Tibial artery (tissue), 4 donors: ENCODE results near the gene CALML3.
"Not testable (repeated sequence)": the region's sequence is repeated elsewhere in the genome, so short reads cannot be mapped to it uniquely, and the experiment has no call there.

ENCODE experiments used
- DNase-seq, 2 donors: peaks; one replicate each; pipeline ENCODE4 v3.0.0-alpha.2; 2019
- H3K27ac ChIP-seq, 2 donors: fragments of 200-600 bp; sonication (generic) in 1 of 2; 1 replicate in 1 of 2; 2 replicates in 1 of 2; pipeline ENCODE4 v1.5.1; 2018 to 2019; ENCODE audit warnings: mild to moderate bottlenecking in 1 of 2
- H3K27me3 ChIP-seq, 2 donors: fragments of 200-600 bp; sonication (generic) in 1 of 2; one replicate each; pipeline versions ENCODE4 v1.5.1 to v1.6.0; 2016 to 2019
- H3K36me3 ChIP-seq, 3 donors: fragments of 200-600 bp; sonication (generic) in 2 of 3; one replicate each; pipeline ENCODE4 v1.5.1; 2016 to 2019; ENCODE audit warnings: mild to moderate bottlenecking in 2 of 3
- H3K4me1 ChIP-seq, 4 donors: fragments of 200-600 bp; sonication (generic) in 2 of 4; 1 replicate in 3 of 4; 2 replicates in 1 of 4; pipeline ENCODE4 v1.5.1; 2016 to 2019
- H3K4me3 ChIP-seq, 2 donors: fragments of 200-600 bp; sonication (generic) in 1 of 2; 1 replicate in 1 of 2; 2 replicates in 1 of 2; pipeline ENCODE4 v1.5.1; 2018 to 2019; ENCODE audit warnings: mild to moderate bottlenecking in 2 of 2
- H3K9me3 ChIP-seq, 3 donors: fragments of 200-600 bp; sonication (generic) in 1 of 3; one replicate each; pipeline ENCODE4 v1.5.1; 2016 to 2019
- intact Hi-C: fragments of 100-400 bp; cut with DNase I; formaldehyde crosslinking; loops from one replicate; pipeline ENCODE4 v1.15.0; 2023; ENCODE audit warnings: low total_unique reads
- TF ChIP-seq, protein P1 (sequence below), 2 experiments: fragments of 200-600 bp in 1 of 2; fragments of 450-650 bp in 1 of 2; IDR thresholded peaks; one replicate each; pipeline ENCODE4 v1.5.1; 2017 to 2019; ENCODE audit warnings: antibody characterized with exemption in 2 of 2, mild to moderate bottlenecking in 1 of 2, moderate library complexity in 1 of 2

The CALML3 gene

DNA sequence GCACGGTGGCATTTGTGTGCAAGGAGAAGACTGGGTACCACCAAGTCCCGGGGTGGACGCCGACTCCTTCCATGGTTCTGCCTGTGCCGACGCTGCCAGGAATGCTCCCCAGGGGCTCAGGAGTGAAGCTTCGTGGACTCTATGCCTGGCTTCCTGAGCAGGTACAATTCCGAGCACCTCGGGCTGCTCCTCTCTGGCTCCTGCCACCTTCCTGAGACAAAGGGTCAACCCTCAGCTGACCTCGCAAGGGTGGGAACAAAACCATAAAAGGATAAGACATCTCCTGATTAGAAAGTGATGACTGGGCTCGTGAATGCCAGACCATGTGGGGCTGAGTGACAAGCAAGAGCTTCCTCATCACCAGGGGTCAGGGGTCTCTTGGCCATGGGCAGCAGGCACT lies 31.8 kb downstream of the CALML3 start:
- TF ChIP-seq, protein P1, sequence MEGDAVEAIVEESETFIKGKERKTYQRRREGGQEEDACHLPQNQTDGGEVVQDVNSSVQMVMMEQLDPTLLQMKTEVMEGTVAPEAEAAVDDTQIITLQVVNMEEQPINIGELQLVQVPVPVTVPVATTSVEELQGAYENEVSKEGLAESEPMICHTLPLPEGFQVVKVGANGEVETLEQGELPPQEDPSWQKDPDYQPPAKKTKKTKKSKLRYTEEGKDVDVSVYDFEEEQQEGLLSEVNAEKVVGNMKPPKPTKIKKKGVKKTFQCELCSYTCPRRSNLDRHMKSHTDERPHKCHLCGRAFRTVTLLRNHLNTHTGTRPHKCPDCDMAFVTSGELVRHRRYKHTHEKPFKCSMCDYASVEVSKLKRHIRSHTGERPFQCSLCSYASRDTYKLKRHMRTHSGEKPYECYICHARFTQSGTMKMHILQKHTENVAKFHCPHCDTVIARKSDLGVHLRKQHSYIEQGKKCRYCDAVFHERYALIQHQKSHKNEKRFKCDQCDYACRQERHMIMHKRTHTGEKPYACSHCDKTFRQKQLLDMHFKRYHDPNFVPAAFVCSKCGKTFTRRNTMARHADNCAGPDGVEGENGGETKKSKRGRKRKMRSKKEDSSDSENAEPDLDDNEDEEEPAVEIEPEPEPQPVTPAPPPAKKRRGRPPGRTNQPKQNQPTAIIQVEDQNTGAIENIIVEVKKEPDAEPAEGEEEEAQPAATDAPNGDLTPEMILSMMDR (IDR thresholded peaks at IDR 0.05), result no peak
- H3K9me3 ChIP-seq, result no peaks in the 10 kb centered on the region
- H3K27ac ChIP-seq, result peak overlapping the region; percentile 79 to 81
- peaks cover 4 to 96% (median 85%) of the 10 kb centered on the region in 4 donors for H3K4me1 ChIP-seq
- H3K27me3 ChIP-seq, result no peaks in the 10 kb centered on the region
- H3K4me3 ChIP-seq, result no peak overlapping the region
- intact Hi-C loops, result no loop called here
- H3K36me3 ChIP-seq, result no peaks in the 10 kb centered on the region
- DNase-seq, result peak in 1 of 2 donors; percentile 69

DNA sequence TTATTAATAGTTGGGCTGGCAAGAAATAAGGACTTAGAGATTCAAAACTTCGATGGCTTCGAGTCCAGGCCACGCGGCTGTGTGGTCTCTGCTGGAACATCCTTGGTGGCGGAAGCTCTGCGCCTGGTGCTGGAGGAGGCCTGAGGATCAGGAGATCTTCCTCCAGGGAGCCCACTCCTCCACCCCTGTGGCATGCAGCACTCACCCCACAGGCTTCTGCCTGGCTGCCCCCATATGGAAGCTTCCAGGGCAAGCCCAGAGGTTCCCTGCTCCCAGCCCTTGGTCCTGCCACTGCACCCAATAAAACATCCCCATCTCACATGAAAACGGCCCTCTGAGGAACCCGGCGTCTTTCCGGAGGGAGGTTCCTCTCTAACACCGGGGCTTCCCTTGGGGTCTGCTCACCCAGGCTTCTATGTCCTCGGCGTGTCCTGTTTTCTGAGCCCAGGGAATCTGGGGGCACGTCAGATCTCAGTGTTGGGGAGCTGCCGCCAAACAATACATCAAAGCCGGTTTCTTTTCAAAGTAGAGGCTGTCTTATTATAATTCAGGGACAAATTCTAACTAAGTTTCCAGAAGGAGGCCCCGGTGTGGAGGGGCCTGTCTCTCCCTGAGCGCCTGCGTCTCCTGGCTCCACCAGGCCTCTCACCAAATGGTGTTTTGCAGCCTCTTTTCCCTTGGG lies 32.4 kb downstream of the CALML3 start:
- intact Hi-C loops, result no loop called here
- Histone ChIP-seq H3K4me3 (no peak overlapping the region), H3K36me3 (no peaks in the 10 kb centered on the region), H3K27me3 (no peaks in the 10 kb centered on the region), H3K27ac (peak overlapping the region; percentile 79 to 81), H3K4me1 (peaks cover 4 to 93% (median 84%) of the 10 kb centered on the region in 4 donors), H3K9me3 (no peaks in the 10 kb centered on the region)
- DNase-seq, result peak in 1 of 2 donors; percentile 69
- TF ChIP-seq, protein P1 (IDR thresholded peaks at IDR 0.05), result no peak

DNA sequence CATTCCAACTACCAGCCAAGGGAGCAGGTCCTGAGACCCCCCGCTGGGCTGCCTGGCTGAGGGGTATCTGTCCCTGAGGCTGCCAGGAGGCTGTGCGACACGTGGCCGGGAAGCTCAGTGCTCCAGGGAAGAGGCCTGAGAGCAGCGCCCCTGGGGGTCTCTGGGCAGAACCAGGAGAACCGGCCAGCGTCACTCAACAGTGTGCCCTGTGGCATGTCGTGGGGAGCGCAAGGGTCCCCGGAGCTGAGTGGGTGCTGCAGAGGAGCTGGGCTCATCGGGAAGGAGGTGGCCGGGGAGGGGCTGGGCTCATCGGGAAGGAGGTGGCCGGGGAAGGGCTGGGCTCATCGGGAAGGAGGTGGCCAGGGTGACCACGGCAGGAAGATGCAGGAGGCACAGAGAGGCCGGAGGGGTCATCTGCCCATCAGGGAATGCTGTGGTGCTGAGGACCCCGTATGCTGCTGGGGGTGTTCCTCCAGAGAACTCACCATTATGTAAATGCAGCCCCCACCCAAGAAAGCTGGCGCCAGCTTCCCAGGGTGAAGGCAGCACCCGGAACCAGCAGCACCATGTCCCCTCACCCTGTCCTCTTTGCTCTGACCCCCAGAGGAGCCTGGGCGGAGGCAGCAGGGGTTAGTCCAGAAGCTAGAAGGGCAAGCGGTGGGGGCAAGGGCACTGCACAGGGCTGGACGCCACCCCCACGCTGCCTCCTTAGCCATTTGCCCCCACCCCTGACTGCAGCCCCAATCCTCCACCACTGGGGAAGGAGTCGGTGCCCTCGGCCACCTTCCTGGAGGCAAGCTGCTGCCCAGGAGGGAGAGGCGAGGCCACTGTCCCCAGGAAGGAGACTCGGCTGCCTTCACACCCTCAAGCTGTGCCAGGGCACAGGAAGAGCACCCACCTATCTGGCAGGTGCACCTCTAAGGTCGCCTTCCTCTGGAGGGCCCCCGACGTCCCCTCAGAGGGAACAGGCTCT lies 33.3 kb downstream of the CALML3 start:
- H3K4me1 ChIP-seq, result peaks cover 4 to 94% (median 81%) of the 10 kb centered on the region in 4 donors
- H3K36me3 ChIP-seq, result no peaks in the 10 kb centered on the region
- intact Hi-C loops, result no loop called here
- no peak overlapping the region for H3K4me3 ChIP-seq
- TF ChIP-seq, protein P1 (IDR thresholded peaks at IDR 0.05), result no peak
- H3K9me3 ChIP-seq, result no peaks in the 10 kb centered on the region
- H3K27me3 ChIP-seq, result no peaks in the 10 kb centered on the region
- peak overlapping the region; percentile 79 to 81 for H3K27ac ChIP-seq
- peak in 1 of 2 donors; percentile 62 for DNase-seq

DNA sequence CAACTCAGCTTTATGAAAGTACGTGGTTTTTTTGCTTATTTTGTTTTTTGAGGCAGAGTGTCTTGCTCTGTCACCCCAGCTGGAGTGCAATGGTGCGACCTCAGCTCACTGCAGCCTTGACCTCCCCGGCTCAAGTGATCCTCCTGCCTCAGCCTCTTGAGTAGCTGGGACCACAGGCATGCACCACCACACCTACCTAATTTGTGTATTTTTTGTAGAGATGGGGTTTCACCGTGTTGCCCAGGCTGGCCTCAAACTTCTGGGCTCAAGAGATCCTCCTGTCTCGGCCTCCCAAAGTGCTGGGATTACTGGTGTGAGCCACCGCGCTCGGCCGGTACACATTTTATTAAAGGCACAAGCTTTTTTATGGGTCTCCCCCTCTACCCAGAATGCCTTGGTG lies 34.3 kb downstream of the CALML3 start:
- Histone ChIP-seq H3K27ac (peak overlapping the region; percentile 79 to 81), H3K4me1 (peaks cover 10 to 94% (median 81%) of the 10 kb centered on the region in 4 donors)
- H3K4me3 ChIP-seq, H3K9me3 ChIP-seq, intact Hi-C loops, H3K27me3 ChIP-seq, H3K36me3 ChIP-seq: not testable (repeated sequence)
- DNase-seq, result peak in 1 of 2 donors; percentile 51

DNA sequence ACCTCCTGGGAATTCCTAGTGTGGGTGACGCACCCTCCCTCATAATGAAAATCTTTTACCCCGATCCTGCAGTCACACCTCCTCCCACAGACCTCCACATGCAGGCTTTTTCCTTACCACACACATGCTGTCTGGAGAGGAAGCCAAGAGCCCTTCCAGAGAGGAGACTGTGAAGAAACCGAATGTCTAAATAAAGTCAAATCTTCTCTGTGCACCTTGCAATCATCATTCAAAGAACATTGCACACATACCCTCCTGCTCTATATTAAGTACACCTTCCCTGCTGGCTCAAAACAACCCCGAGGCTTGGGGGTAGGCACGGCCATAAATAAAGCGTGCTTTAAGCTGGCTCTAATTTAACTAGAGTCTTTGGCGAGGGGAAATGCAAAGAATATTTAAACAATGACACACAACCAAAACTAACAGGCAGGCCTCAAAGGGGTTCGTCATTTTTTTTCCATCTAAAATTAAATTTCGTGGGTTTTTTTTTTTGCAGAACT lies 34.9 kb downstream of the CALML3 start:
- Histone ChIP-seq H3K27ac (peak overlapping the region; percentile 79 to 81), H3K9me3 (no peaks in the 10 kb centered on the region), H3K4me3 (no peak overlapping the region), H3K36me3 (no peaks in the 10 kb centered on the region), H3K27me3 (no peaks in the 10 kb centered on the region), H3K4me1 (peaks cover 10 to 94% (median 81%) of the 10 kb centered on the region in 4 donors)
- TF ChIP-seq, protein P1 (IDR thresholded peaks at IDR 0.05), result no peak
- DNase-seq, result peak in 1 of 2 donors; percentile 55
- intact Hi-C loops, result loop anchor here (5.0 kb wide), 1 partner anchor 43 kb away; no protein-coding TSS in a partner anchor
